AG08396 (cell line): Measurements from ENCODE around the gene ZNF506.
"Not testable (repeated sequence)": the region's sequence is repeated elsewhere in the genome, so short reads cannot be mapped to it uniquely, and the experiment has no call there.

ENCODE experiments used
- DNase-seq: peaks from one replicate; pipeline ENCODE4 v3.0.0; 2012; ENCODE audit warnings: low spot score, mixed read lengths

ZNF506 gene

GRCh38 chr19:19778666-19779065 is 42.9 kb downstream of the ZNF506 start:
- no peak for DNase-seq

- DNase-seq, result no peak
These were observed 43.9 kb downstream of the ZNF506 start for GRCh38 chr19:19777692-19778091.

GRCh38 chr19:19776206-19777008 is 45.1 kb downstream of the ZNF506 start:
- peak; percentile 95 for DNase-seq

- no peak for DNase-seq
These were observed 45.7 kb downstream of the ZNF506 start for GRCh38 chr19:19775891-19776205.

- no peak for DNase-seq
These were observed 47.1 kb downstream of the ZNF506 start for GRCh38 chr19:19774354-19775033.

- DNase-seq, result not testable (repeated sequence)
These were observed 49.6 kb downstream of the ZNF506 start for GRCh38 chr19:19771963-19772362.

GRCh38 chr19:19769971-19770370 is 51.6 kb downstream of the ZNF506 start:
- not testable (repeated sequence) for DNase-seq

GRCh38 chr19:19758164-19758563 is 63.4 kb downstream of the ZNF506 start:
- no peak for DNase-seq

GRCh38 chr19:19752760-19753403 is 68.7 kb downstream of the ZNF506 start:
- DNase-seq, result no peak

- DNase-seq, result no peak
These were observed 69.7 kb downstream of the ZNF506 start for GRCh38 chr19:19751846-19752245.

- no peak for DNase-seq
These were observed 70.4 kb downstream of the ZNF506 start for GRCh38 chr19:19750842-19751790.

GRCh38 chr19:19749908-19750841 is 71.4 kb downstream of the ZNF506 start:
- no peak for DNase-seq

GRCh38 chr19:19749117-19749907 is 72.2 kb downstream of the ZNF506 start:
- no peak for DNase-seq

GRCh38 chr19:19748249-19748938 is 73.2 kb downstream of the ZNF506 start:
- DNase-seq, result no peak

GRCh38 chr19:19747357-19748220 is 74.0 kb downstream of the ZNF506 start:
- DNase-seq, result no peak

GRCh38 chr19:19746286-19747213 is 75.0 kb downstream of the ZNF506 start:
- no peak for DNase-seq
